DMS153 (cell line): ENCODE data around the gene GMDS.
A peak's percentile ranks its signal among the peaks of the same experiment; 100 is the strongest.

Experiments used
- DNase-seq: peaks from one replicate; lab custom pipeline; 2025; lab: John Stamatoyannopoulos, UW

The GMDS gene

GRCh38 chr6:1832844-1833787 lies 412.3 kb downstream of the GMDS start:
- peak; percentile 22 for DNase-seq

DNA sequence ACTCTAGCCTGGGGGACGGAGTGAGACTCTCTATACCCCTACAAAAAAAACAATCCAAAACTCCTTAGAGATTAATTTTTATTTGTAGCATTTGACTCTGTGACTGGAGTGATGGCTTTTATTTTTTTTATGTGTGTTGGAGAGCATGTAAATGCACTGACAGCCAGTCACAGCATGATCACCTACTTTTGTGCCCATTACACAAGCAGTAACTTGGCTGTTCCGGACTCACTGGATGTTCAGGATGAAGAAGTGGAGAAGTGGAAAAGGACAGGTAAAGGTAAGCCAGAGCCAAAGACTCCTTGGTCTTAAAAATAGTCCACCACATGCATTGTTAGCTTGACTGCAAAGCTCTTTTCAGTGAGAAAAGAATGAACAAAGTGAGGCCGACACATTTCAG lies 413.0 kb downstream of the GMDS start:
- DNase-seq = no peak

GRCh38 chr6:1827984-1828793 lies 417.2 kb downstream of the GMDS start:
- no peak for DNase-seq

- no peak for DNase-seq
These were observed 419.5 kb downstream of the GMDS start for GRCh38 chr6:1825926-1826325.

GRCh38 chr6:1825277-1825676 lies 420.1 kb downstream of the GMDS start:
- no peak for DNase-seq

DNA sequence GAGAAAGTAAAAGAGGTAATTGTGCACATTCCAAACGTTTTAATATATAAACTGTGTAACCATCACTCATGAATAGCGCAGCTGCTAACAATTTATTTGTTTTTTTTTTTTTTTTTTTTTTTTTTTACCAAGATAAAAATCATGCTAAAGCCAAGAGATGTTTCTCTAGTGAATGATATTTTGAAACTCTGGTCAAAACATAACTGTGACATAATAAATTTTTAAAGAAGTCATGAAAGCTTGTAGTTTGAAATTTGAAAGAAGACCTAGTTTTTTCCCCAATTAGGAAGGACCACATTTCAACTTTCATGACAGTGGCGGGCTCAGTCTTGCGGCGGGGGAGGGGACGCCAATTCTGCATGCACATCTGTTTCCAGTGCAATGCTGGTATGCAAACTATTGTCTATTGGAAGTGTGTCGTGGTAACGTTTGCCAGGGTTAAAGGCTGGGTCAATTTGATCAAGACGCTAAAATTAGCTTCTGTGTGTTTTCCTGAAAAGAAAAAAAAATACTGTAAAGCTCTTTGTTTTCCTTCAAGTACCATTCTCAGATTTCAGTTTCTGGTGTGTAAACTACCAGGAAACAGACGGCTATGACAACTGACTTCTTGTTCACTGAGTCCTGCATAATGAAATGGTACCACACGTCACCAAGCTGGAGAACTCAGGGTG lies 423.8 kb downstream of the GMDS start:
- peak; percentile 32 for DNase-seq

DNA sequence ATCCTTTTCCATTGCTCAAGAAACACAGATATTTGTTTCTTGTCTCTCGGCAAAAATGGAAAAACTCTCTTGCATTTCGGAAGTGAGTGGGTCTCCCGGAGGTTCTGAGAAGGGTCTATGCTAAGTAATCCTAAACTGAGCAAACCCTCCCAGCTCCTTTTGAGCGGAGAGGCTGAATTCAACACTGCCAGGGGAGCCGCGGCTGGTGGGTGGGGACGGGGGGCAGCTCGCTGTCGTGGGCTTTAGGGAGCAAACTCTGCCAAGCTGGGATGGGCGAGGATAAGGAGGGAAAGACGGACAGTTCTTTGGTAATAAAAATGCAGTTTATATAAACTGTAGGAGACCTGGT lies 424.3 kb downstream of the GMDS start:
- no peak for DNase-seq

GRCh38 chr6:1820714-1821113 lies 424.7 kb downstream of the GMDS start:
- no peak for DNase-seq

GRCh38 chr6:1820165-1820564 lies 425.2 kb downstream of the GMDS start:
- no peak for DNase-seq

DNA sequence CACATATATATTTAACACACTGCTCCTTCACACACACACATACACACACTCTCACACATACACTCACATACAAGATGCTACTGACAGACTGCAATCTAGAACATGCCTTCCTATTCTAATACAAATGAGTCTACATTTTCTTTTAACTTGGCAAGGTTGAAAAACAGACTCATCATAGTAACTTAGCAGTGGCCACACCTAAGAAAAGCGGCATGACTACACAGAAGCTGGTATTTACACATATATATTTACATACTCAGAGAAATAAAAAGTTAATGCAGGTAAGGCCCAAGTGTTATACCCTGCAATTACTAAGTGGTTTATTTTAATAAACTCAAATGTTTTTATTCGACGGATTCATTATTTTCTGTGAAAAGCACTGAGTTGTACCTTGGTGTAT lies 426.4 kb downstream of the GMDS start:
- no peak for DNase-seq

GRCh38 chr6:1817033-1817761 lies 428.2 kb downstream of the GMDS start:
- DNase-seq = no peak

DNA sequence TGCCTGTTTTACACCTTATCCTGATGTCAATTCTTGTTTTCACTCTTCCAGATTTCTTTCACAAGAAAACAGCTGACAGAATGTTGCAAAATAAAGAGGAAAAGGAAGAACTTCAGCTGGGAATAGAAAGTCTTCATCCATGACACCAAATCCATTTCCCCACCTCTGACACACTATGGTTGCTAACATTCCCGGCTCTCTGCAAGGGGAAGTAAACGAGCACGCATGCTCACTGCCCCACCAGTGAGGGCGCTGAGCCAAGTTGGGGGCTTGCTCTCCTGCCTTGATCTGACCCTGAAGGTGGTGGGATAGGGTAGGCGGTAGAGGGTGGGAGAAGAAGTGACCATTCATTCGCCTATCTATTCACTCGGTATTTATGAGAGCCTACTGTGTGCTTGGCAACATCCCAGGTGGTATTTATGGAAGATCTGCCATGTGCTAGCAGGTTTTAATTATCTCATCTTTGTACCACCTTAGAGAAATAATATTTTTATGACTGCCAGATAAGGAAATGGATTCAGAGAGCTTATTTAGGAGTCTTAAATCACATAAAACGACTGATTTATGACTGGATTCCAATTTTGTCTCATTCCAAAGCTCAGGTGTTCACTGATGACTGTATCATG lies 429.5 kb downstream of the GMDS start:
- no peak for DNase-seq

DNA sequence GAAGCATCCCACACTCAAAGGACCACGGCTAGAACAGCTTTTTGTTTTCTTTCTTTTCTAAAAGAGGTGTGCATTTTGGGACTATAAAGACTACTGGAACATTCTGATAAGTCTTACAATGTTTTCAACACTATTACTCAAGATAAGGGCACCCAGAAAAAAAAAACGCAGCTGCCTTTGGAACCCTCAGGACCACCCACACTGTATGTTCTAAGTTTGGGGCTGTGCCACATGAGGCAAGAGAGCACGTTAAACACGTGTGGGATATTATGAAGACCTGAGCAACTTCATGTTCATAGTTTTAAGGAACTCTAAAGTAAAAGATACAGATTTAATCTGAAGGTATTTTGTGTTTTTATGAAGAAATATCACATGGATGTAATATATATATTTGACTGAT lies 431.1 kb downstream of the GMDS start:
- no peak for DNase-seq

GRCh38 chr6:1812487-1812886 lies 432.9 kb downstream of the GMDS start:
- DNase-seq = no peak

DNA sequence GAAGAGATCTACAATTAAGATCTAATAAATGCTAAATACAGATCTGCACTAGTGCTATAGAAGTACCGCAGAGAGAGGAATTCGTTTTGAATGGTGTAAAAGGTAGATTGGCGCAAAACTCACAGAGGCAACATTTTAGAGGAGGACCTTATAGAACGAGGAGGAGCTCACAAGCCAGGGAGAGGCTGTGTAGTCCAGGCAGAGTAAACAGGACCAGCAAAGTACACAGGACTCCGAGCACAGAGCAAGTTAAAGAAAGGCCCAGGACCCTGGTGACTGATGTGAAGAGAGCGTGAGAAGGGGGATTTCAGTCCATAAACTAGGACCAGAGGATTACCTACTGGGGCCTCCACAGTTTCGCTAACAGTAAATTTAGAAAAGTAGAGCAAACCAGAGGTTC lies 433.4 kb downstream of the GMDS start:
- no peak for DNase-seq

DNA sequence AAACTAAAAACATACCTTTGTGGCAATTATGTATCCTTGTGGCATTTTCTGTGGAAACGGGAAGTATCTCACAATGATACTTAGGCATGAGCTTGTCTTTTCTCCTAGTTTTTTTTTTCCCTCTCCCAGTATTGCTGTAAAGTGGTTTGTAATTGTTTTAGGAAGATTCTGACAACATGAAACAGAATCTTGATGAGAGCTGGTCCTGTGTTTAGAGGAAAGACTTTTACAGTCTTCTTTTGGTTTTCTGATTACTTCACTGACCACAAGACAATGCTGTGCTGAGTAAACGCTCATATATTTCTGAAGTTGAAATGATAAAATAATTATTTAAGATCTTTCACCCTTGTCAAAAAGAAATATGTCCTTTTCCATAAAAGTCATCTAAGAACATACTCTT lies 434.5 kb downstream of the GMDS start:
- DNase-seq = no peak

DNA sequence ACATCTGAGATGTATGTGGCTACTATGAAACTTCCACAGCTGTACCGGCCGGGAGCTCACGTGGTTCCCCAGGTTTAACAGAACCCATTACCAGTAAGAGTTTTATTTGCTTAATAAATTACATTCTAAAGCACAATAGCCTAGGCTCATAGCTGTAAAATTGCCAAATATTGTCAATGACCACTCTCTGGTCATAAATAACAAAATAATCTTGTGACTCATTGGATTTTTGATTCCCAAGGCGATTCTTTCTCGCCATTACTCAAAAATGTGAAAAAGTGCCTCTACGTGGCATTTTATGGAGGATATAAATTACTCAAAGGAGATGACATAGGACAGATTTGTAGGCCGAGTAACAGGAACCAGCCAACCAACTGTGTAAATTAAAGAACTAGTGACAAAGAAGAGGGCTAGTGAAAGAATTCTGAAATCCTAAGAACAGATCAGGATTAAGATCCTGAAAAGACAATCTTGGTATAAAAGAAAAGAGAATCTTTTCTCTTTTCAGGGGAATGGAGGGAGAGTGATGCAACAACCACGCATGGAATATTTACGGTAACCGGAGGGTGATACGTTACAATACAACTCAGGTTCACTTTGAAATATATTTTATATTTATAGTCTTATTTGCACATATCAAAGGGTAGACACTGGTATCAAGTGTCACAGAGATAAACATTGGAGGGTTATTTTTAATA lies 436.0 kb downstream of the GMDS start:
- no peak for DNase-seq

DNA sequence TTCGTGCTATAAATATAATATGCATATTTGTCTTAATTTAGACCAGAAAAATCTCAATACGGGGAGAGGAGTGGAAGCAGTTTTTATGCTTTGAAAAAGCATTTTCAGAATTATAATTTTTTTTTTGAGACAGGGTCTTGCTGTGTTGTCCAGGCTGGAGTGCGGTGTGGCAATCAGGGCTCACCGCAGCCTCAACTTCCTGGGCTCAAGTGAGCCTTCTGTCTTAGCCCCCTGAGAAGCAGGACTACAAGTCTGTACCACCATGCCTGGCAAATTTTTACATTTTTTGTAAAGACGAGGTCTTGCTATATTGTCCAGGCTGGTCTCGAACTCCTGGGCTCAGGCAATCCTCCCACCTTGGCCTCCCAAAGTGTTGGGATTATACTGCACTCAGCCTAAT lies 438.5 kb downstream of the GMDS start:
- no peak for DNase-seq

GRCh38 chr6:1802491-1803395 lies 442.7 kb downstream of the GMDS start:
- DNase-seq = no peak

GRCh38 chr6:1801401-1801800 lies 444.0 kb downstream of the GMDS start:
- DNase-seq = no peak
